IPS DF 4.7 (cell line): Measurements from ENCODE around the gene NCAPD2.
"Not testable (repeated sequence)": the region's sequence is repeated elsewhere in the genome, so short reads cannot be mapped to it uniquely, and the experiment has no call there.

Source experiments
- DNase-seq: peaks from one replicate; pipeline ENCODE4 v3.0.0-alpha.2; 2013; ENCODE audit warnings: low spot score; ENCODE audit errors: extremely low read depth

The NCAPD2 gene

DNA sequence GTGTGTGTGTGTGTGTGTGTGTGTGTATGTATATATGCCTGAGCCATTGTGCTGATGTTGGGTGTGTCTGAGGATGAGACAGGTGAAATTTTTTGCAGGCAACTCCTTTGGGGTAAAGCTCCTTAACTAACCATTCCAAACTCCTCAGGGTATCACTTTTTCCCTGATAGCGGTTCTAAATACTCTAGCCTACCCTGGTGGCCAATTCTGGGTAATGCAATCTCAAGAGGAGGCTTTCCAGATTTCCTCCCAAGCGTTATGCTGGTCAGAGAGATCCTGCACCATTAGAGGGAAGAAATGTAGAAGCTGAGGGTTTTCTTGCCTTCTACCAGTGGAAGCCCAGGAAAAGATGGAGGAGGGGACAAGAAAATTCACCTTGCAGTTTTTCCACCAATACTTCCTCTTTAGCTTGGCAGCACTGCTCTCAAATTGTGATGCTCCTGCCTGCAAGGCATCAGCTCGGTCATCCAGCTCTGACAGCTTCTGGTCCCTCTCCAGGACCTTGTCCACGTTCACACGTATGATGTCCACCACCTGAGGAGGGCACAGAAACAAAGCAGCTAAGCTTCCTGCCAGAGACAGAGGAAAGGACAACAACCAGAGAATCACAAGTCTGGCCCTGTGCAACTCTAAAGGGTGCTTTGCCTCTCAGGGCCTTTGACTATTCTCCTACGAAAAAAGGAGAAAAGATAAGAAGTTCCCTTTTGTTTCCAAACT lies 28.3 kb upstream of the NCAPD2 start:
- DNase-seq: peak; percentile 68

DNA sequence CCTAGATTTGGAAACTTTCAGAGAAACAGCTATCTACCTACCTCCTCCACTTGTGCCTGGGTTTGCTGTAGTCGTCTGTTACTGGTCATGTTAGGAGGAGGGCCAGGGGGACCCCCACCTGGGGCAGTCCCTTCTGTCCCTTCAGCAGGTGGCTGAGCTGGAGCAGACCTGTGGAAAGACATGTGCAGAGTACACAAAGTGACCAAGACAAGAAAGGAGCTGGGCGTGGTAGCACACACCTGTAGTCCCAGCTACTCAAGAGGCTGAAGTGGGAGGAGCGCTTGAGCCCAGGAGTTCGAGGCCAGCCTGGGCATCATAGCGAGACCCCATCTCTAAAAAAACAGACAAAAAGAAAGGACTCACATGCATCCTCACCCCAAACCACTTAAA lies 27.7 kb upstream of the NCAPD2 start:
- DNase-seq: no peak

DNA sequence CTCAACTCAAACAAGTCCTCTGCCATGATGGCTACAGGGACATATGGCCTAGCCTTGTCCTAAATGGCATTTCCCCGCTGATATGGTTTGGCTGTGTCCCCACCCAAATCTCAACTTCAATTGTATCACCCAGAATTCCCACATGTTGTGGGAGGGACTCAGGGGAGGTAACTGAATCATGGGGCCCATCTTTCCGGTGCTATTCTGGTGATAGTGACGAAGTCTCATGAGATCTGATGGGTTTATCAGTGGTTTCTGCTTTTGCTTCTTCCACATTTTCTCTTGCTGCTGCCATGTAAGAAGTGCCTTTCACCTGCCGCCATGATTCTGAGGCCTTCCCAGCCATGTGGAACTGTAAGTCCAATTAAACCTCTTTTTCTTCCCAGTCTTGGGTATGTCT lies 27.2 kb upstream of the NCAPD2 start:
- not testable (repeated sequence) for DNase-seq

DNA sequence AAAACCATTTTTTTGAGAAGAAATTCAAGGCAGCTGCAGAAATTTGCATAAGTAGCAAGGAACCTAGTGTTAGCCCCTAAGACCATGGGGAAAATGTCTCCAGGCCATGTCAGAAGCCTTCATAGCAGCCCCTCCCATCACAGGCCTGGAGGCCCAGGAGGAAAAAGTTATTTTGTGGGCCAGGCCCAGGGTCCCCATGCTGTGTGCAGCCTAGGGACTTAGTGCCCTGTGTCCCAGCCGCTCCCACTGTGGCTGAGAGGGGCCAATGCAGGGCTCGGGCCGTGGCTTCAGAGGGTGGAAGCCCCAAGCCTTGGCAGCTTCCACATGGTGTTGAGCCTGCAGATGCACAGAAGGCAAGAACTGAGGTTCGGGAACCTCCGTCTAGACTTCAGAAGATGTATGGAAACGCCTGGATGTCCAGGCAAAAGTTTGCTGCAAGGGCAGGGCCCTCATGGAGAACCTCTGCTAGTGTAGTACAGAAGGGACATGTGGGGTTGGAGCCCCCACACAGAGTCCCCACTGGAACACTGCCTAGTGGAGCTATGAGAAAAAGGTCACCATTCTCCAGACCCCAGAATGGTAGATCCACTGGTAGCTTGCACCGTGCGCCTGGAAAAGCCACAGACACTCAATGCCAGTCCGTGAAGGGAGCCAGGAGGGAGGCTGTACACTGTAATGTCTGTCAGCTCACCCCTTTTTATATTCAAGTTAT lies 26.2 kb upstream of the NCAPD2 start:
- not testable (repeated sequence) for DNase-seq

DNA sequence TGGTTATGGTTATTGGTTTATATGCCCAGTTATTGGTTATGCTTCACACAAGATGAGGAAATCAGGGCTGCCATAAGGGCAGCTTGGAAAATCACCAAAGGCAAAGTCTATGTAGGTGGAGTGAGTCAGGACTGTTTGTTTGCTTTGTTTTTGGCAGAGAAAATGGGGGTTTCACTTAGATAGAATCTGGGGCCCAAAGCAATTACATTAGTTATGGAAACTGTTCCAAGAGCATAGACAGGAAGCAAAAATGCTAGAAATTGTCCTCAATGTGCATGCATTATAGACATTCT lies 25.7 kb upstream of the NCAPD2 start:
- no peak for DNase-seq

DNA sequence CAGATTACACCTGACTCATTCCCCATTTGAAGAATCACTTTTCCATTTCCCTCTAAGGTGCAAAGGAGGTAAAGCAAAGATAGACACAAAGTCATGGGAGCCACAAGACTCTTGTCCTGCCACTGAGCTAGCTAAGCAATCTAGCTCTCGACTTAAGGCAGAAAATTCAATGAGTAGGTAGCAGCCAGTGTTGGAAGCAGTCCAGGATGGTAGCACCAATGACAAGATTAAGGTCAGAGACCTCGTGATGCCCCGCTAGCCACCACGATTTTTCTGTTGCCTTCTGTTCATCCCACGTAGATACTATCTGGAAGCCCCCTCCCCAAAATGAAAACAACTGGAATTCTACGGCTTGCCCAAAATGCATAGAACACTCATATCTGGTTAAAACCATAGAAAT lies 24.8 kb upstream of the NCAPD2 start:
- DNase-seq: no peak

DNA sequence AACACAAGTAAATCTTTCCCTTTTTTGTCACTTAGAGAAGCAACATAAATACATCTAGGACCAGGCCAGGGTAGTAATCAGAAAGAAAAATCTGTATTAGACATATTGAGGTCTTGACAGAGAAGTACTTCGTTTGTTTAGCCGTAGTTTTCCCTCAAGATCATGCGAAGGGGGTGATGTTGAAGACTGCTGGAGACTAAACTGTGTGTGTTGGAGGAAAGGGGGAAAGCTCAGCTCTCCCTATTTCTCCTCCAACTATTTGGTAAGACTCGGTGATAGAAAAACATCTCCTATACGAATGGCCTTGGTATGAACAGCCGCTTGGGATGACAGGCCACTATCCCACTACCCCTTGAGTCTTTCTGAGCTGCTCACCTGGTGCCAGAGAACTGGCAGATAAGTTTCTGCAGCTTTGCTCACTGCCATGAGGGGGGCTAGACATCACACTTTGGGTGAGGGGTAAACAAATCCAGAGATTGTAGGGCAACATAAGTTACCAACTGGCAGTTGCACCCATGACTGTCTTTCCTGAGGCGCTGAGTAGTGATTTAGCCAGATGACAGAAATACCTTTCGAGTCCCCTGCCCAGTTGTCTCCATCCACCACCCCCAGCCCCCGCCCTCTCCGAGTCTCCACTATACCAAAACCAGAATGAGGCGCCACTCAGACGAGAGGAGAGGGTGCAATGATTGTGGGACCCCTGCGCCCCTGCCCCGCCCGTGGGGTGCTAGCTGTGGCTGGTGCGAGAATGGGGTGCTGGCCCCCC lies 24.1 kb upstream of the NCAPD2 start:
- DNase-seq: no peak

DNA sequence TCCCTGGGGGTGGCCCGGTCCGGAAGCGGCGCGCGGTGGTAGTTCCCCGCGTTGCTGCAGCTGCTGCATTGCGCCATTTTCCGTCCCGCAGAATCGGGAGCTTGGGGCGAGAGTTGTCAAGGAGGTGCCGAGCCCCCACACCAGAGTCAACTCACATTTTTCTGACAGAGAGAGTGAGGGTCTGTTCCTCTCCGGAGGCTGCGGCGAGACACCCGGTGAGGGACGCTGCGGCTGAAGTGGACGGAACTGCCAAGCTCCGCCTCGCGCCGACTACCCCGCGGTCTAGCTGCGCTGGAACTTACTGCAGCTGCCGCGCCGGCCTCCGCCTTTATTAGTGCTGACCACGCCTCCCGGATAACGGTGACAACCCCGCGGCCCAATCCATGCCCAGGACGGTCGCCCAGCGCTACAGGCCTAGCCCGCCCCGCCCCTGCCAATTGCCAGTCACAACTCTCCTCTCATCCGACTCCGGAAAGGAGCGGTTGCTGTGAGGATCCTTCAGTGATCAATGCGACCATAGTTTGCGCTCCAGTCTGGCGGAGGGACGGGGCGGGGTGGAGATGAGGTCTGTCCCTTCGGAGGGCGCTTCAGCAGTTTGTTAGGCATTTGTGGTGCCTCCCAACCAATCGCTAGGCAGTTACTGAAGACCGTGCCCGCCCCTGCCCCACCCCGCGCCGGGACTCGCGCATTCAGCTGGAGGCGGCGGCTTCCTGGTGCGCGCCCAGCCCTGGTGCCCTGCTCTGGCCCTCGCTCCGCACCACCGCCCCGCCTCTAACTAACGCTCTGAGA lies 23.3 kb upstream of the NCAPD2 start, which contains the start of gene VAMP1:
Gene VAMP1 (minus strand): TSS at position 303 of the 789 bp plus-strand sequence. CDS start 146 bp downstream, at position 157.
- peak; percentile 85 for DNase-seq

DNA sequence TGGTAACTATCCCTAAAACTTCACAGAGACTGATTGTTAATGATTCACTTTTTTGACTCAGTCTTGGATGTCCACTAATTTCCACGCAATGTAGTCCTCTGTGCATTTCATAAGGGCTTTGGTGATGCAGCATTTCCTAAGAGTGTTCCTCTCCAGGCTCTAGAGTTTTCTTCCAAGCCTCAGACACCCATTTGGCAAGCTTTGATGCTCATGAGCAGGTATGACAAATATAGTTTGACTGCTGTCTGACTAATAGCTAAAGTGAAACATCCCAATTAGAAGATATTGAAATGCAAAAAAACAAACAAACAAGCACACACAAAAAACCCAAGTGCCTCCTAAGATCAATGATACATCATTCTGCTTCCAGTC lies 21.9 kb upstream of the NCAPD2 start:
- no peak for DNase-seq

DNA sequence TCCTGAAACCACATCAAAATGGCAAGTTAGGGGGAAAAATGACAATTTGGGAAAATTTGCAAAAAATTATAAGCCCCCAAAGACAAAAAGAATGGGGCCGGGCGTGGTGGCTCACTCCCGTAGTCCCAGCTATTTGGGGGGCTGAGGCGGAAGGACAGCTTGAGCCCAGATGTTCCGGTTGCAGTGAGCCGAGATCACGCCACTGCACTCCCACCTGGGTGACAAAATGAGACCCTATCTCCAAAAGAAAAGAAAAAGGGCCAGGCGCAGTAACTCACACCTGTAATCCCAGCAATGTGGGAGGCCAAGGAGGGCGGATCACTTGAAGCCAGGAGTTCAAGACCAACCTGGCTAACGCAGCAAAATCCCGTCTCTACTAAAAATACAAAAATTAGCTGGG lies 21.4 kb upstream of the NCAPD2 start:
- no peak for DNase-seq

DNA sequence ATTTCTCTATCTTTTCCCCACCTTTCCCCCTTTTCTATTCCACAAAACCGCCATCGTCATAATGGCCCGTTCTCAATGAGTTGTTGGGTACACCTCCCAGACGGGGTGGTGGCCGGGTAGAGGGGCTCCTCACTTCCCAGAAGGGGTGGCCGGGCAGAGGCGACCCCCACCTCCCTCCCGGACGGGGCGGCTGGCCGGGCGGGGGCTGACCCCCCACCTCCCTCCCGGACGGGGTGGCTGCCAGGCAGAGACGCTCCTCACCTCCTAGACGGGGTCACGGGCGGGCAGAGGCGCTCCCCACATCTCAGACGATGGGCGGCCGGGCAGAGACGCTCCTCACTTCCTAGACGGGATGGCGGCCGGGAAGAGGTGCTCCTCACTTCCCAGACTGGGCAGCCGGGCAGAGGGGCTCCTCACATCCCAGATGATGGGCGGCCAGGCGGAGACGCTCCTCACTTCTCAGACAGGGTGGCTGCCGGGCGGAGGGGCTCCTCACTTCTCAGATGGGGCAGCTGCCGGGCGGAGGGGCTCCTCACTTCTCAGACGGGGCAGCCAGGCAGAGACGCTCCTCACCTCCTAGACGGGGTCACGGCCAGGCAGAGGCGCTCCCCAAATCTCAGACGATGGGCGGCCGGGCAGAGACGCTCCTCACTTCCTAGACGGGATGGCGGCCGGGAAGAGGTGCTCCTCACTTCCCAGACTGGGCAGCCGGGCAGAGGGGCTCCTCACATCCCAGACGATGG lies 18.5 kb upstream of the NCAPD2 start:
- not testable (repeated sequence) for DNase-seq

DNA sequence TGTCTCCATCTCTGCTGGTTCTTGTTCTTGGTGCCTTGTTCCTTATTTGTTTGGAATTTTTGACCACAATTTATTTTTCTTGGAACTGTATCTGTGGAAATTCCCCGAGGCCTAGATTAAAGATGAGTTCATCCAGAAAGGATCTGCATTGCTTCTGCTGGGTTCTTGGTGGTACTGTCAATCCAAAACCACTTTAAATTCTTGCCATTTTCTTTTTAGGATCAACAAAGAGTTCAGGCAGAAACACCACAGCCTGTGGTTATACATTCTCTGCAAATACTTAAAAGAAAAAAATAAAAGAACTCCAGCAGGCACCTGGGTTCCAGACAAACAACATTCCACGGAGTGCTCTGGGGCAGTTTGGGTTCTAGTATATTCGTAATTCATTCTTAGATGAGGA lies 17.4 kb upstream of the NCAPD2 start:
- DNase-seq: no peak

DNA sequence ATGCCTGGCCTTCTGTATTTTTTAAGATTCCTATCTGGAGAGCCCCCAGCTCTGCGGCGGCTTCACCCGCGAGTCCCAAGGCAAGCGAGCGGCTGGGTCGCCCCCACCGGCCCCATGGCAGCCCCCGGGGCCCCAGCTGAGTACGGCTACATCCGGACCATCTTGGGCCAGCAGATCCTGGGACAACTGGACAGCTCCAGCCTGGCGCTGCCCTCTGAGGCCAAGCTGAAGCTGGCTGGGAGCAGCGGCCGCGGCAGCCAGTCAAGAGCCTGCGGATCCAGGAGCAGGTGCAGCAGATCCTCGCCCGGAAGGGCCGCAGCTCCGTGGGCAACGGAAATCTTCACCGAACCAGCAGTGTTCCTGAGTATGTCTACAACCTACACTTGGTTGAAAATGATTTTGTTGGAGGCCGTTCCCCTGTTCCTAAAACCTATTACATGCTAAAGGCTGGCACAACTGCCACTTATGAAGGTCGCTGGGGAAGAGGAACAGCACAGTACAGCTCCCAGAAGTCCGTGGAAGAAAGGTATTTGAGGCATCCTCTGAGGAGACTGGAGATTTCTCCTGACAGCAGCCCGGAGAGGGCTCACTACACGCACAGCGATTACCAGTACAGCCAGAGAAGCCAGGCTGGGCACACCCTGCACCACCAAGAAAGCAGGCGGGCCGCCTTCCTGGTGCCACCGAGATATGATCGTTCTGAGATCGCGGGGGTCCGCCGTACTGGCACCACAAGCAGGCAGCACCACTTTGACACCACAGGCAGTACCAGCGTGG lies 16.1 kb upstream of the NCAPD2 start:
- not testable (repeated sequence) for DNase-seq

DNA sequence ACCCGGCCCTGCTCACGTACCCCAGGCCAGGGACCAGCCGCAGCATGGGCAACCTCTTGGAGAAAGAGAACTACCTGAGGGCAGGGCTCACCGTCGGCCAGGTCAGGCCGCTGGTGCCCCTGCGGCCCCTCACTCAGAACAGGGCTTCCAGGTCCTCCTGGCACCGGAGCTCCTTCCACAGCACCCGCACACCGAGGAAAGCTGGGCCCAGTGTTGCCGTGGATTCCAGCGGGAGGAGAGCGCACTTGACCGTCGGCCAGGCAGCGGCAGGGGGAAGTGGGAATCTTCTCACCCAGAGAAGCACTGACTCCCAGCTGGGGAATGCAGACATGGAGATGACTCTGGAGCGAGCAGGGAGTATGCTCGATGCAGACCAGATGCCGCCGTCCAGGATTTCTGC lies 15.5 kb upstream of the NCAPD2 start:
- no peak for DNase-seq

DNA sequence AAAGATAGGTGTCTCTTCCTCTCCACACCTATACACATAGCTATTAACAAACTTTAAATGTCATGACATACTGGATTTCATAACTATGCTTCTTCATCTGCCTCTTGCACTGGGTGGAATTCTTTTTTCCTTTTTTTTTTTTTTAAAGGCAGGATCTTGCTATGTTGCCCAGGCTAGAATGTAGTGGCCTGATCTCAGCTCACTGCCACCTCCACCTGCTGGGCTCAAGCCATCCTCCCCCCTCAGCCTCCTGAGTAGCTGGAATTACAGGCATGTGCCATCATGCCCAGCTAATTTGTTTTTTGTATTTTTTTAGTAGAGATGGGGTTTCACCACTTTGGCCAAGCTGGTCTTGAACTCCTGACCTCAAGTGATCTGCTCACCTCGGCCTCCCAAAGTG lies 5.7 kb upstream of the NCAPD2 start:
- no peak for DNase-seq

DNA sequence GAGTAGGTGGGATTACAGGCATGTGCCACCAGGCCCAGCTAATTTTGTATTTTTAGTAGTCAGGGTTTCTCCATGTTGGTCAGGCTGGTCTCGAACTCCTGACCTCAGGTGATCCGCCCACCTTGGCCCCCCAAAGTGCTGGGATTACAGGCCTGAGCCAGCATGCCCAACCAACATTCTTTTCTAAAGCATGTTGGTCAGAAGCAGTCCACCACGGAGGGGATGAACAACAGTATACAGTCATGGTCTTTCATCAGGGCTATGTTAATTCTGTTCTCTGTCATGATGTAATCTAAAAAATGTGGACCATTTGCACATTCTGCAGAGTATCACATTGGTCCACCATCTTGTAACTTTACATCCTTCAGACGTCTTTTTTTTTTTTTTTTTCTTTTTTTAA lies 4.5 kb upstream of the NCAPD2 start:
- no peak for DNase-seq

DNA sequence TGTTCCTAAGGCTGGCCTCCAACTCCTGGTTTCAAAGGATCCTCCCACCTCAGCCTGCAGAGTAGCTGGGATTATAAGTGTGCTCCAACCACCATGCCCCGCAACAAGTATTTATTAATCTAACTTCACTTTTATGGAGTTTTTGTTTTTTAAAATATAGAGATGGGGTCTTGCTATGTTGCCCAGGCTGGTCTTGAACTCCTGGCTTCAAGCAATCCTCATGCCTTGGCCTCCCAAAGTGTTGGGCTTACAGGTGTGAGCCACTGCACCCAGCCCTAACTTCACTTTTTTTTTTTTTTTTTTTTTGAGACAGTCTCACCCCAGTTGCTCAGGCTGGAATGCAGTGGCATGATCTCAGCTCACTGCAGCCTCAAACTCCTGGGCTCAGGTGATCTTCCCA lies 3.2 kb upstream of the NCAPD2 start:
- not testable (repeated sequence) for DNase-seq

DNA sequence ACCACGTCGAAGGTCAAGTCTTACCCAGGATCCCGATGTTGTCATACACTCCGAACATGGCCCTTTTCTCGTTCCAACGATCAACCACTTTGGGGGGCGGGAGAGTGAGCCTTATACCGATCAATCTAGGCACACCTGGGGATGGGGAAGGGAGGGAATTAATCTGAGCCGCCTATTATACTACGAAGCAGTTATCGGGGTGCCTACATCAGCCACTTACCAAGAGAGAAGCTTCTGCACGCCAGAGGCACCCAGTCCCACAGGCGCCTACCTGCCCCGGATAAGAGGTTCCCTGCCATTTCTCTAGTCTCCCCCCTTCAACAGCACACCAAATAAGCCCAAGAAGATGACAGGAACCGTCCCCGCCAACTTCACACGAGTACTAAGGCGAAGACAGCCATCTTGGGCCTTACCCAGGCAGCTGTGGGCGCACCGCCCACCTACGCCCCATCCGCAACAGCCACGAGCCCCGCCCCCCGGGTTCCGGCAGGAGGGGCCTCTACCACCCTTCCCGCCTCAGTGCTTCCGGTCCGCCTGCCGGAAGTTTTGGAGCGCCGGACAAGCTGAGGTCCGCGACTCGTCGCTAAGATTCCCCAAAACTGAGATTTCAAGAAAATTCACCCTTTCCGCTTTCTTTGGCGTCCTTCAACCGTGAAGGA lies 935 bp upstream of the NCAPD2 start, which contains the start of gene MRPL51:
Gene MRPL51 (minus strand): TSS at position 425 of the 659 bp plus-strand sequence. CDS start 126 bp downstream, at position 299.
- peak; percentile 62 for DNase-seq

DNA sequence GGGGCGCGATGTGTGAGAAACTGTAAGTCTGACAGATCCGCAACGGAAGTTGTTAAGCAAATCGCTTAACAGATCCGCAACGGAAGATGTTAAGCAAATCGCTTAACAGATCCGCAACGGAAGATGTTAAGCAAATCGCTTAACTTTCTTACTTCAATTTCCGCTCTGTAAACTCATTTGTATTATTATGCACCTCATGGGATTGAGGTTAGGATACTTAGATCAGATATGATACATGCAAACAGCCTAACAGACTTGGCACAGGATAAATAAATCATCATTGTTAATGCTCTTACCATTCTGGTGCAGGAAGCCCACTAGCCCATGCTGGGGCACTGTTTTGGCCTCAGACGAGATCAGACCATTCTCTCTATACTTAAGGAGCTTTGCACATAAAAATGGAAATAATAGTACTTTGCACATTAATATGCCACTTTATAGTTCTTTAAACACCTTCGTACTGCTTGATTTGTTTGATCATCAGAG lies 399 bp downstream of the NCAPD2 start:
- no peak for DNase-seq
